Stimulated activated CD4-positive, alpha-beta T cell treated with anti-CD3 and anti-CD28 coated beads, Interleukin-12 subunit alpha, Interleukin-12 subunit beta, amount 100 ng/mL, for 24 hours (primary cell): ENCODE data around the gene FAM149B1.

Source experiments
- DNase-seq, 2 experiments: peaks; one replicate each; pipeline ENCODE4 v3.0.0-alpha.2; 2020; ENCODE audit warnings: low read depth in 2 of 2

The FAM149B1 gene

DNA sequence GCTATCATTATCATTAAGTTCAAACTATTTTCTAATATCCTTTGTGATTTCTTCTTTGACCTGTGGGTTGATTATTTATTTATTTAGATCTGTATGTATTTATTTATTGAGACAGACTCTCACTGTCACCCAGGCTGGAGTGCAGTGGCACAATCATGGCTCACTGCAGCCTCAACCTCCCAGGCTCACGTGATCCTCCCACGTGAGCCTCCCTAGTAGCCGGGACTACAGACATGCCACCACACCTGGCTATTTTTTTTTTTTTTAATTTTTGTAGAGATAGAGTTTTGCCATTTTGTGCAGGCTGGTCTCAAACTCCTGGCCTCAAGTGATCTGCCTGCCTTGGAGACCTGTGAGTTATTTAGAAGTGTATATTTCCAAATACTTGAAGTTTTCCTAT lies 113.2 kb downstream of the FAM149B1 start:
- DNase-seq = no peak

DNA sequence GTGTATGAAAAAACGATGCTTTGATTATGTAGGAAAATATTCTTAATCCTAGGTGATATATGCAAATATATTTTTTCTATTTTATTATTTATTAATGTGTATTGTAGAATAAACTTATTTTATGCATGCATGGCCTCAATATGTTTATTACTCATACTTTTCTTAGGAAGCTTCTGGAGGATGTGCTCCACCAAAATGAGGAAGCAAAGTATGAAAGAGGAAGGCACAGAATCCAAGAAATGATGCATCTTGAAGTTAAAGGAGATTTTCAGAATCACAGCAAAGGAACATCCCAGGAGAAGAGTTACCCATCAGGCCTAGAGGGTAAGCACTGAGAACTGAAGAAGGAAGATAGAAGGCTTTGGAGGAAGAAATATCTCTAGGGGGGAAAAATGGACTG lies 119.5 kb downstream of the FAM149B1 start:
- no peak for DNase-seq

DNA sequence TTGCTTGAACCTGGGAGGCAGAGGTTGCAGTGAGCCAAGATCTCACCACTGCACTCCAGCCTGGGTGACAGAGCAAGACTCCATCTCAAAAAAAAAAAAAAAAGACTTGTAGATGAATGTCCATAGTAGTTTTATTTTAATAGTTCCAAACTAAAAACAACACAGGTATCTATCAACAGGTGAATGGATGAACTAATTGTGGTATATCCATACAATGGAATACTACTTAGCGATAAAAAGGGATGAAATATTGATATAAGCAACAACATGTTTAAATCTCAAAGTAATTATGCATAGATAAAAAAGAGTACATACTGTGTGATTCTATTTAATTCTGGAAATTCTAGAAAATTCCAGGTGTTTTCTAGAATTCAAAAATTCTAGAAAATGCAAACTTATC lies 122.0 kb downstream of the FAM149B1 start:
- no peak for DNase-seq

DNA sequence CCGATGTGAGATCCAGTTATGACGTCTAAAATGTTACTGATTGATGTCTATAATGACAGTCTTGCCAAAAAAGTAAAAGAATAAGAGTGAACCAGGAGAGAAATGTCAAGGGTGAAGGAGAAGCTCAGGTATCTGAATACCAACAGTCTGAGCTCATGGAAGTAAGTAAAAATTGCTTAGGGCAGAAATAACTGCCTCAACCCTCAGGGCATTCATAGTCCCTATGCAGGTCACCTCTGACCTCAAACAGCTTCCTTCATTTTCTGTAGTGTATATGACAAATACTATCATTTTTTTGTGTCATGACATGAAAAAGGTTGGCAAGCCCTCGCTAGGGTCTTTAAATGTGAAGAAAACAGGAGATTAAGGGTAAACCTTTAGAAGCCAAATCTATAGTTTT lies 125.5 kb downstream of the FAM149B1 start:
- no peak for DNase-seq
